IMR-90 (cell line): ENCODE data around the gene HECTD1. TPM values are rescaled to one million over a fixed set of nuclear protein-coding genes. Genes with fewer than 3 reads are reported as not detected.

Experiments
- ATAC-seq: fragments of 200-7000 bp; cut with Tn5 transposase; 2 replicates; pipeline ENCODE4 v1.9.1; 2020; ENCODE audit warnings: low read depth, mild to moderate bottlenecking, moderate library complexity
- BruUV-seq: library from RNA; stranded (reverse); fragments of 400-500 nt; replicated peaks from 2 replicates; lab custom pipeline; 2021; lab: Mats Ljungman, UMichigan
- CTCF ChIA-PET: fragments of 300-600 bp; formaldehyde crosslinking; extraction: SDS; loops from one replicate; lab custom pipeline; 2021; ENCODE audit warnings: antibody characterized with exemption; lab: Yijun Ruan, JAX
- POLR2A ChIA-PET: fragments of 300-600 bp; sonication (Branson Sonifier 250); formaldehyde crosslinking; loops from one replicate; lab custom pipeline; 2022; ENCODE audit warnings: antibody characterized with exemption; ENCODE audit not compliant: unreplicated experiment; lab: Charles Lee
- DNase-seq: peaks from one replicate; pipeline ENCODE4 v3.0.0; 2013
- H2AFZ ChIP-seq: replicated peaks from 2 replicates; pipeline ENCODE3; 2013; ENCODE audit warnings: low read length, mild to moderate bottlenecking; ENCODE audit not compliant: poor library complexity
- H2AK5ac ChIP-seq: 2 replicates; pipeline ENCODE4 v1.6.1; 2013; ENCODE audit warnings: low read depth, low read length, inconsistent platforms
- H2AK9ac ChIP-seq: replicated peaks from 2 replicates; pipeline ENCODE3; 2013; ENCODE audit warnings: mild to moderate bottlenecking, low read depth, low read length, moderate library complexity; ENCODE audit not compliant: poor library complexity
- H2BK120ac ChIP-seq: 2 replicates; pipeline ENCODE4 v1.6.1; 2013; ENCODE audit warnings: low read depth, low read length, inconsistent platforms
- H2BK15ac ChIP-seq: 3 replicates; pipeline ENCODE4 v1.6.1; 2013; ENCODE audit warnings: low read depth, low read length, inconsistent platforms
- H2BK20ac ChIP-seq: 2 replicates; pipeline ENCODE4 v1.6.1; 2013; ENCODE audit warnings: low read depth, mild to moderate bottlenecking, inconsistent platforms, low read length, moderate library complexity
- H2BK5ac ChIP-seq: 2 replicates; pipeline ENCODE4 v1.6.1; 2013; ENCODE audit warnings: mild to moderate bottlenecking, low read depth, low read length, inconsistent platforms; ENCODE audit not compliant: poor library complexity, severe bottlenecking
- H3K14ac ChIP-seq: replicated peaks from 2 replicates; pipeline ENCODE4 v1.6.1; 2013; ENCODE audit warnings: low read depth, low read length, inconsistent platforms
- H3K18ac ChIP-seq: 2 replicates; pipeline ENCODE4 v1.6.1; 2013; ENCODE audit warnings: low read depth, low read length, control low read depth
- H3K23ac ChIP-seq: 2 replicates; pipeline ENCODE4 v1.6.1; 2013; ENCODE audit warnings: low read depth, low read length, inconsistent platforms
- H3K27ac ChIP-seq: 2 replicates; pipeline ENCODE4 v1.5.1; 2013; ENCODE audit warnings: mild to moderate bottlenecking, control low read depth, low read length; ENCODE audit not compliant: insufficient read depth
- H3K27me3 ChIP-seq: 2 replicates; pipeline ENCODE4 v1.6.1; 2013; ENCODE audit warnings: low read length; ENCODE audit not compliant: control insufficient read depth, insufficient read depth
- H3K36me3 ChIP-seq: 2 replicates; pipeline ENCODE4 v1.6.1; 2013; ENCODE audit warnings: low read length, mixed read lengths; ENCODE audit not compliant: control insufficient read depth, insufficient read depth
- H3K4ac ChIP-seq: 2 replicates; pipeline ENCODE4 v1.6.1; 2013; ENCODE audit warnings: low read depth, low read length, inconsistent platforms
- H3K4me1 ChIP-seq: 2 replicates; pipeline ENCODE4 v1.6.1; 2013; ENCODE audit warnings: low read length, mixed read lengths; ENCODE audit not compliant: control insufficient read depth, insufficient read depth
- H3K4me2 ChIP-seq: 2 replicates; pipeline ENCODE4 v1.6.1; 2013; ENCODE audit warnings: low read depth, mild to moderate bottlenecking, control low read depth, low read length, moderate library complexity
- H3K4me3 ChIP-seq: 2 replicates; pipeline ENCODE4 v1.5.1; 2013; ENCODE audit warnings: low read depth, mild to moderate bottlenecking, control low read depth, low read length, moderate library complexity; ENCODE audit not compliant: insufficient read depth
- H3K56ac ChIP-seq: 2 replicates; pipeline ENCODE4 v1.6.1; 2013; ENCODE audit warnings: low read length, inconsistent platforms; ENCODE audit not compliant: insufficient read depth; ENCODE audit errors: extremely low read depth
- H3K79me1 ChIP-seq, 2 experiments: 2 replicates each; pipeline ENCODE4 v1.6.1; 2013; ENCODE audit warnings: low read length in 2 of 2, inconsistent platforms in 1 of 2, low read depth in 1 of 2
- H3K9ac ChIP-seq: 2 replicates; pipeline ENCODE4 v1.6.1; 2013; ENCODE audit warnings: low read depth, low read length, control low read depth
- H3K9me1 ChIP-seq: 2 replicates; pipeline ENCODE4 v1.6.1; 2013; ENCODE audit warnings: low read length, inconsistent platforms; ENCODE audit not compliant: insufficient read depth
- H3K9me3 ChIP-seq: 2 replicates; pipeline ENCODE4 v1.6.1; 2013; ENCODE audit warnings: low read length; ENCODE audit not compliant: control insufficient read depth, insufficient read depth
- H4K20me1 ChIP-seq: 2 replicates; pipeline ENCODE4 v1.6.1; 2013; ENCODE audit warnings: low read length, inconsistent platforms; ENCODE audit not compliant: insufficient read depth
- H4K5ac ChIP-seq: 2 replicates; pipeline ENCODE4 v1.6.1; 2013; ENCODE audit warnings: mild to moderate bottlenecking, low read depth, low read length, control low read depth
- H4K8ac ChIP-seq, 2 experiments: 2 replicates each; pipeline ENCODE4 v1.6.1; 2013; ENCODE audit warnings: low read depth in 2 of 2, low read length in 2 of 2, control low read depth in 1 of 2, inconsistent platforms in 1 of 2
- H4K91ac ChIP-seq: 2 replicates; pipeline ENCODE4 v1.6.1; 2013; ENCODE audit warnings: low read depth, low read length, inconsistent platforms; ENCODE audit not compliant: insufficient read depth
- RAD21 ChIP-seq: IDR thresholded peaks from 2 replicates; pipeline ENCODE4 v1.6.1; 2012; ENCODE audit warnings: low read length, improper control_type of control experiment
- WGBS, 2 experiments: methylation state at CpG; one replicate each; pipeline versions ENCODE4 v1.1.5 to v1.1.7; 2013; ENCODE audit warnings: missing lambda C conversion rate in 2 of 2; ENCODE audit not compliant: insufficient read length in 1 of 2; ENCODE audit errors: extremely low coverage in 2 of 2; 5-methylcytosine and 5-hydroxymethylcytosine counted together
- dilution Hi-C: fragments of 300-500 bp; cut with HindIII; formaldehyde crosslinking; loops from one replicate; pipeline ENCODE4 v1.14.3; 2018; ENCODE audit warnings: low sequenced_read_pairs; ENCODE audit not compliant: unreplicated experiment
- in situ Hi-C: fragments of 300-500 bp; cut with MboI; formaldehyde crosslinking; loops from 3 replicates; pipeline ENCODE4 v1.14.3; 2019; ENCODE audit warnings: low sequenced_read_pairs, inconsistent platforms, mixed read lengths
- intact Hi-C: fragments of 100-400 bp; cut with micrococcal nuclease; formaldehyde crosslinking; loops from 2 replicates; pipeline ENCODE4 v1.10.0; 2022
- polyA plus RNA-seq, 3 experiments: library from polyadenylated mRNA; depleted of rRNA; stranded (reverse); fragments of >200 nt; gene quantifications; 2 replicates each; pipeline ENCODE4 v1.2.3, GENCODE V29; 2012; ENCODE audit warnings: low replicate concordance in 1 of 3
- total RNA-seq: library from RNA; depleted of rRNA; stranded (reverse); fragments of >200 nt; gene quantifications from 2 replicates; pipeline ENCODE4 v1.2.3, GENCODE V29; 2012

The HECTD1 gene
- total and polyA plus RNA-seq, 2 of the 4 experiments (the other 2 are of a cell fraction), result 48.5 to 228 TPM

GRCh38 chr14:31080484-31080883 lies 127.1 kb downstream of the HECTD1 start:
- Histone ChIP-seq H4K8ac (peak overlapping the region in 1 of 2 experiments; percentile 65; a peak in 1 of 4 replicates), H2BK20ac (peak overlapping the region; percentile 87), H3K36me3 (no peaks in the 10 kb centered on the region), H3K4me2 (no peak overlapping the region), H2AFZ (peak overlapping the region; percentile 11), H3K14ac (peak overlapping the region; percentile 54), H3K56ac (no peak overlapping the region), H4K5ac (0 out of 2 replicates have a peak overlapping the region, but pooled peaks have one; percentile 61), H3K9ac (no peak overlapping the region; the same call in 1 of the 2 replicates), H4K91ac (no peak overlapping the region), H3K9me1 (peaks cover 3% of the 10 kb centered on the region), H2BK120ac (peak overlapping the region; percentile 78; the same call in 1 of the 2 replicates), H3K9me3 (no peaks in the 10 kb centered on the region), H3K27ac (peak overlapping the region; percentile 10; the same call in 1 of the 2 replicates), H3K79me1 (peaks cover 0 to 3% of the 10 kb centered on the region in 2 experiments; a peak in 2 of 4 replicates), H2AK9ac (peak overlapping the region; percentile 12), H3K18ac (no peak overlapping the region), H3K27me3 (no peaks in the 10 kb centered on the region), H2BK15ac (no peak overlapping the region; the same call in 2 of the 3 replicates), H4K20me1 (no peaks in the 10 kb centered on the region), H3K4me1 (no peaks in the 10 kb centered on the region), H2AK5ac (peak overlapping the region; percentile 73; the same call in 1 of the 2 replicates), H3K4me3 (no peak overlapping the region), H2BK5ac (no peak overlapping the region), H3K23ac (0 out of 2 replicates have a peak overlapping the region, but pooled peaks have one; percentile 5), H3K4ac (peak overlapping the region; percentile 28; the same call in 1 of the 2 replicates)
- ChIA-PET POLR2A (no interaction called here), CTCF (interaction anchor here (0.7 kb wide), 1 partner anchor 339 kb away, joined by 6 read pairs; no protein-coding TSS in a partner anchor)
- 90% methylated on average over 2 of the region's 4 CpGs; no CpG with 5 or more reads in 1 of the 2 experiments for WGBS, 2 experiments
- ATAC-seq (no peak; the same call in 1 of the 2 replicates), DNase-seq (no peak)
- dilution Hi-C loops (no loop called here), intact Hi-C loops (no loop called here), in situ Hi-C loops (loop anchor here (5.0 kb wide), 1 partner anchor 103 kb away; no protein-coding TSS in a partner anchor)
- BruUV-seq, result no TSS peak
- no peak for TF ChIP-seq RAD21
